Gastrocnemius medialis (tissue), 4 donors: Measurements from ENCODE around the gene CFAP300.

Experiments used
- CTCF ChIP-seq, 5 experiments: fragments of 450-650 bp in 3 of 5; fragments of 200-600 bp in 2 of 5; sonication (generic) in 2 of 5; IDR thresholded peaks in 4 of 5; conservative IDR thresholded peaks in 1 of 5; 1 replicate in 4 of 5; 2 replicates in 1 of 5; pipeline ENCODE4 v1.5.1; 2016 to 2019; ENCODE audit warnings: antibody characterized with exemption in 5 of 5, mild to moderate bottlenecking in 3 of 5, moderate library complexity in 3 of 5
- POLR2A ChIP-seq, 2 donors: fragments of 450-650 bp; IDR thresholded peaks; one replicate each; pipeline ENCODE4 v1.6.1; 2017; ENCODE audit warnings: antibody characterized with exemption in 2 of 2, mild to moderate bottlenecking in 2 of 2, moderate library complexity in 2 of 2

DNA sequence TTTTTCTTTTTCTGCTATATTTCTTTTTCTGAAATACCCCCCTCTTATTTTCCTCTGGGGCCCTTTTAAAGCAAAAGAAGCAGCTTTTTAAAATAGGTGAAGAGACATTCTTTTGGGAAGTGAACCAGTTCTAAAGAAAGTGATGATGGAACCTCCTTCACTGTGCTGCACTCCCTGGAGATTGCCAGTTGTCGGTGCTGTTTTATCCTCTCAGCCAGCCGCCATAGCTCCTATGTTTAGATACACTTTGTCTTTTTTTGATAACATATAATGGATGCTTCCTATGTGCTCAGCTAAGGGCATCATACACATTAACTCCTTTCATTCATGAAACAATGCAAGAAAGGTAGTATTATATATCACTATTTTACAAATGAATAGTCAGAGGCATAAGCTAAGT lies 14.0 kb downstream of the CFAP300 start:
- no peak for TF ChIP-seq CTCF (IDR thresholded peaks at IDR 0.05 in 4 of 5, conservative IDR thresholded peaks at IDR 0.05 in 1 of 5)
- TF ChIP-seq POLR2A (IDR thresholded peaks at IDR 0.05), result no peak
